Retina (tissue), 1 donor: ENCODE measurements around the gene UBE2Z.
"Not testable (repeated sequence)": the region's sequence is repeated elsewhere in the genome, so short reads cannot be mapped to it uniquely, and the experiment has no call there.

Source experiments
- DNase-seq: peaks from one replicate; pipeline ENCODE4 v3.0.0-alpha.2; 2016

The UBE2Z gene

GRCh38 chr17:48908047-48908843 is at the start of gene UBE2Z:
Gene UBE2Z (plus strand): TSS chr17:48908407. CDS start chr17:48908504, 97 bp downstream.
- peak; percentile 98 for DNase-seq

GRCh38 chr17:48860034-48860433 is 48.2 kb upstream of the UBE2Z start:
- DNase-seq, result no peak

GRCh38 chr17:48860456-48860855 is 47.8 kb upstream of the UBE2Z start:
- DNase-seq, result no peak

- DNase-seq, result no peak
Measured at GRCh38 chr17:48868916-48869500, 39.2 kb upstream of the UBE2Z start.

- DNase-seq, result no peak
Measured at GRCh38 chr17:48869821-48870318, 38.3 kb upstream of the UBE2Z start.

GRCh38 chr17:48871035-48871550 is 37.1 kb upstream of the UBE2Z start:
- DNase-seq, result no peak

- DNase-seq, result no peak
Measured at GRCh38 chr17:48871551-48872351, 36.5 kb upstream of the UBE2Z start.

- not testable (repeated sequence) for DNase-seq
Measured at GRCh38 chr17:48872409-48872808, 35.8 kb upstream of the UBE2Z start.

- DNase-seq, result no peak
Measured at GRCh38 chr17:48873209-48873608, 35.0 kb upstream of the UBE2Z start.

- no peak for DNase-seq
Measured at GRCh38 chr17:48873696-48874443, 34.3 kb upstream of the UBE2Z start.

GRCh38 chr17:48878920-48879898 is 29.0 kb upstream of the UBE2Z start:
- peak; percentile 71 for DNase-seq

GRCh38 chr17:48882272-48882671 is 25.9 kb upstream of the UBE2Z start:
- DNase-seq, result no peak

- no peak for DNase-seq
Measured at GRCh38 chr17:48883171-48883570, 25.0 kb upstream of the UBE2Z start.

GRCh38 chr17:48890086-48890485 is 18.1 kb upstream of the UBE2Z start:
- no peak for DNase-seq

- no peak for DNase-seq
Measured at GRCh38 chr17:48892940-48893645, 15.1 kb upstream of the UBE2Z start.

- DNase-seq, result no peak
Measured at GRCh38 chr17:48893646-48894508, 14.3 kb upstream of the UBE2Z start.

GRCh38 chr17:48894886-48895285 is 13.3 kb upstream of the UBE2Z start:
- no peak for DNase-seq

- no peak for DNase-seq
Measured at GRCh38 chr17:48901241-48901640, 7.0 kb upstream of the UBE2Z start.

GRCh38 chr17:48903401-48903800 is 4.8 kb upstream of the UBE2Z start:
- DNase-seq, result no peak

GRCh38 chr17:48904428-48904827 is 3.8 kb upstream of the UBE2Z start:
- no peak for DNase-seq
